KMS-11 (cell line): ENCODE measurements around the gene CITED2.
A peak's percentile ranks its signal among the peaks of the same experiment; 100 is the strongest.

Source experiments
- H2AFZ ChIP-seq: fragments of 200-600 bp; sonication (generic); 2 replicates; pipeline ENCODE4 v1.6.1; 2016; ENCODE audit warnings: antibody characterized with exemption, mixed run types, low read depth
- H3K27ac ChIP-seq: fragments of 200-600 bp; sonication (generic); 2 replicates; pipeline ENCODE4 v1.6.1; 2016; ENCODE audit warnings: mild to moderate bottlenecking, mixed run types
- H3K27me3 ChIP-seq: fragments of 200-600 bp; sonication (generic); 2 replicates; pipeline ENCODE4 v1.6.1; 2017; ENCODE audit warnings: mild to moderate bottlenecking, low read depth, mixed run types, moderate library complexity; ENCODE audit not compliant: insufficient read depth
- H3K36me3 ChIP-seq: fragments of 200-600 bp; sonication (generic); 2 replicates; pipeline ENCODE4 v1.6.1; 2017; ENCODE audit warnings: mild to moderate bottlenecking, mixed run types; ENCODE audit not compliant: insufficient read depth
- H3K4me1 ChIP-seq: fragments of 200-600 bp; sonication (generic); 2 replicates; pipeline ENCODE4 v1.6.1; 2016; ENCODE audit warnings: mild to moderate bottlenecking, low read depth, mixed run types; ENCODE audit not compliant: poor library complexity, severe bottlenecking
- H3K4me2 ChIP-seq: fragments of 200-600 bp; sonication (generic); 2 replicates; pipeline ENCODE4 v1.7.0; 2016; ENCODE audit warnings: mild to moderate bottlenecking, mixed run types
- H3K4me3 ChIP-seq: fragments of 200-600 bp; sonication (generic); IDR thresholded peaks from 2 replicates; pipeline ENCODE4 v1.6.1; 2017; ENCODE audit warnings: low read depth, low read length, mixed read lengths; ENCODE audit not compliant: insufficient read depth
- H3K79me2 ChIP-seq: fragments of 200-600 bp; sonication (generic); 2 replicates; pipeline ENCODE4 v1.6.1; 2016; ENCODE audit warnings: low read depth, mixed run types; ENCODE audit not compliant: insufficient read depth
- H3K9ac ChIP-seq: fragments of 200-600 bp; sonication (generic); 2 replicates; pipeline ENCODE4 v1.6.1; 2016; ENCODE audit warnings: mild to moderate bottlenecking, mixed run types
- H4K20me1 ChIP-seq: fragments of 200-600 bp; sonication (generic); 2 replicates; pipeline ENCODE4 v1.6.1; 2016; ENCODE audit warnings: mild to moderate bottlenecking, mixed run types; ENCODE audit not compliant: insufficient read depth
- CTCF ChIP-seq: fragments of 200-600 bp; sonication (generic); conservative IDR thresholded peaks from 2 replicates; pipeline ENCODE4 v1.6.1; 2017; ENCODE audit warnings: low read depth, mild to moderate bottlenecking, antibody characterized with exemption, low read length, moderate library complexity, mixed read lengths

Gene CITED2

GRCh38 chr6:139337001-139337400 is 37.4 kb downstream of the CITED2 start:
- peak overlapping the region; percentile 48 for H3K9ac ChIP-seq
- TF ChIP-seq CTCF: no peak
- H4K20me1 ChIP-seq: no peaks in the 10 kb centered on the region
- H3K4me2 ChIP-seq: peak overlapping the region; percentile 64
- no peaks in the 10 kb centered on the region for H3K27me3 ChIP-seq
- no peak overlapping the region for H3K4me3 ChIP-seq
- H3K4me1 ChIP-seq: peaks cover 28% of the 10 kb centered on the region
- H2AFZ ChIP-seq: peak overlapping the region; percentile 80
- H3K36me3 ChIP-seq: no peaks in the 10 kb centered on the region
- H3K27ac ChIP-seq: peak overlapping the region; percentile 81
- no peaks in the 10 kb centered on the region for H3K79me2 ChIP-seq

DNA sequence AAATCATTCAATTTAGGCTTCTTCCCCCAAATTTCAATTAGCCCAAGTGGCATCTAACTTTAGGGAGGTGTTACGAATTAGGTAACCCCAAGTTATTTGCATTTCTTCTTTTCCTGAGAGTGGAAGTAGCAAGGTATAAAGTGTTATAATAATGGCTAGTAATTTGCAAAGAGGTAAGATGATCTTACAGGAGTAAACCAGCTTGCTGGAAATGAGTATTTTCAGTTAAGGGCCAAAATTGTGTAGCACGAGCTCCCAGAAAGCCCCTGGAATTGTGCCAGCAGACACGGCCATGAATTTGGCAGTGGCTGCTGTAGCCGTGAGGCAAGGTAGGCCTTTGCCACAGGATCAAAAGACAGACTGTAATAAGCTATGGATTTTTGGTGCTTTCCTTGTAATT is 38.0 kb downstream of the CITED2 start:
- H4K20me1 ChIP-seq: no peaks in the 10 kb centered on the region
- H3K79me2 ChIP-seq: no peaks in the 10 kb centered on the region
- H3K4me1 ChIP-seq: peaks cover 28% of the 10 kb centered on the region
- peak overlapping the region; percentile 80 for H2AFZ ChIP-seq
- peak overlapping the region; percentile 48 for H3K9ac ChIP-seq
- peak overlapping the region; percentile 64 for H3K4me2 ChIP-seq
- peak overlapping the region; percentile 81 for H3K27ac ChIP-seq
- no peaks in the 10 kb centered on the region for H3K27me3 ChIP-seq
- no peak for TF ChIP-seq CTCF
- H3K36me3 ChIP-seq: no peaks in the 10 kb centered on the region
- no peak overlapping the region for H3K4me3 ChIP-seq

DNA sequence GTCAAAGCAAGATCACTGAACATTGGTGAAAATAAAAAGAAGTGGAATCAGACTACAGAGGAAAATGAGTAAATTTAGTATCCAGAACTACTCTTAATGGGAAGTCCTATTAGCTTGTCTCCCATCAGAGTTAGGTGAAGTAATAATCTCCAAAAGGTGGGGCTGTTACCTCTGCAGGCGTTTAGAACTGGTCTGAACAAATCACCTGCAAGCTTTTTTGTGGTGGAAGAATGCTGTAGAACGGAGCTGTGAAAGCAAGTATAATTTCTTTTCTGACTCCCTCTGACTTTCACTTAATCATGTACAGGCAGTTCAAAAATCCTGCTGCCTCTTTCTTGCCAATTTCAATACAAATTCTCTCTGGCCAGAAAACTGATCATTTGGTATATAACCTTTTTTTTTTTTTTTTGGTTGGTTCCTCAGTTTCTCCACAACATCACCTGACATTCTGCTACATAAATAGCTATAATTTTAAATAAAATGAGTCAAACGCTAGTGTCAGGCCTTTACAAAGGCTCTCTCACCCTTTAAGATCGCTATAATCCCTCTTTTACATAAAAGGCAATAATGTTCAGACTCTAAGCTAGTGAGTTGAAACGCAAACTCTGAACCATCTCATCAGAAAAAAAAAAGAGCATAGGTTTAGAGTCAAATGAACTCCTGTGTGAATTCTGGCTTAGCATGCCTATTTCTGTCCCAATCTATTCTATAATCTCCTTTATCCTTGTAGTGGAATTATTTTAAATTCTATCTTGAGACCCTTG is 38.8 kb downstream of the CITED2 start:
- H3K79me2 ChIP-seq: no peaks in the 10 kb centered on the region
- H2AFZ ChIP-seq: peak overlapping the region; percentile 80
- peaks cover 28% of the 10 kb centered on the region for H3K4me1 ChIP-seq
- H3K4me3 ChIP-seq: no peak overlapping the region
- no peak for TF ChIP-seq CTCF
- H3K27me3 ChIP-seq: no peaks in the 10 kb centered on the region
- H3K4me2 ChIP-seq: peak overlapping the region; percentile 64; the same call in 1 of the 2 replicates
- H3K36me3 ChIP-seq: no peaks in the 10 kb centered on the region
- H3K9ac ChIP-seq: peak overlapping the region; percentile 48; the same call in 1 of the 2 replicates
- H3K27ac ChIP-seq: peak overlapping the region; percentile 81
- H4K20me1 ChIP-seq: no peaks in the 10 kb centered on the region

DNA sequence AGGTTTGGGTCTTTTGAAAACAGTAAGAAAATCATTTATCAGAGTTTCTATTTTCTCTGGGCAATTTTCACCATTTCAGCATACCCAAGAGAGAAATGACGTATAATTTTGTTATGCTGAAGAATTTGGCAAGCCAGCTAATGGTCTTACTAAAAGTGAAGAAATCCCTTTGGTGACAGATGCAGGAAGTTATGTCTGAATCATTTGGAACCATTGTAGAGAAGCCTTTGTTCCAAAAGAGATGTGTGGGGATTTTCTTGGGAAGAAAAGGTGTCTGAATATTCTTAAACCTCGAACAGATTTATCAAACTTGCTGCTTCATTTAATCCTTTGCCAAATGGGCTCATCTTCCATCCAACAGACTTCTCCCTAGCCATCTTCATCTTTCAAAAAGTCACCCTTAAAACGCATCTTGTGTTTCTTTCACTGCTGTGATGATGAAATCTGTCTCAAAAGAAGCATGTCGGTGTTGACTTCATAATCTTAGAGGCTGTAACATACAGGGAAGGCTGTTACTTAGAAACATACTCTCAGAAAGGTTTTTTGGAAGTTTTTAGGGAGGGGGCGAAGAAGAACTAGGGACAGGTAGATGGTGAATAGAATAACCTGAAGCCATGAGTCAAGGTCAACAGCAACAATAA is 39.5 kb downstream of the CITED2 start:
- H3K9ac ChIP-seq: no peak overlapping the region
- no peaks in the 10 kb centered on the region for H4K20me1 ChIP-seq
- H3K4me3 ChIP-seq: no peak overlapping the region
- no peak overlapping the region for H2AFZ ChIP-seq
- peak overlapping the region; percentile 64; the same call in 1 of the 2 replicates for H3K4me2 ChIP-seq
- H3K27ac ChIP-seq: no peak overlapping the region
- no peaks in the 10 kb centered on the region for H3K36me3 ChIP-seq
- H3K79me2 ChIP-seq: no peaks in the 10 kb centered on the region
- peaks cover 28% of the 10 kb centered on the region for H3K4me1 ChIP-seq
- H3K27me3 ChIP-seq: no peaks in the 10 kb centered on the region
- TF ChIP-seq CTCF: no peak
